SU-DHL-6 (cell line): Measurements from ENCODE around the gene NEK6.

Experiments
- CTCF ChIP-seq: fragments of 200-600 bp; sonication (generic); IDR thresholded peaks from one replicate; pipeline ENCODE4 v1.5.1; 2017; ENCODE audit warnings: antibody characterized with exemption, mild to moderate bottlenecking, low read length, moderate library complexity; ENCODE audit not compliant: insufficient read depth, poor library complexity, severe bottlenecking
- EZH2phosphoT487 ChIP-seq: fragments of 200-600 bp; sonication (generic), shearing (Covaris generic); conservative IDR thresholded peaks from 2 replicates; pipeline ENCODE4 v1.6.1; 2018; ENCODE audit warnings: mild to moderate bottlenecking, antibody characterized with exemption, low read length, moderate library complexity, mixed read lengths

DNA sequence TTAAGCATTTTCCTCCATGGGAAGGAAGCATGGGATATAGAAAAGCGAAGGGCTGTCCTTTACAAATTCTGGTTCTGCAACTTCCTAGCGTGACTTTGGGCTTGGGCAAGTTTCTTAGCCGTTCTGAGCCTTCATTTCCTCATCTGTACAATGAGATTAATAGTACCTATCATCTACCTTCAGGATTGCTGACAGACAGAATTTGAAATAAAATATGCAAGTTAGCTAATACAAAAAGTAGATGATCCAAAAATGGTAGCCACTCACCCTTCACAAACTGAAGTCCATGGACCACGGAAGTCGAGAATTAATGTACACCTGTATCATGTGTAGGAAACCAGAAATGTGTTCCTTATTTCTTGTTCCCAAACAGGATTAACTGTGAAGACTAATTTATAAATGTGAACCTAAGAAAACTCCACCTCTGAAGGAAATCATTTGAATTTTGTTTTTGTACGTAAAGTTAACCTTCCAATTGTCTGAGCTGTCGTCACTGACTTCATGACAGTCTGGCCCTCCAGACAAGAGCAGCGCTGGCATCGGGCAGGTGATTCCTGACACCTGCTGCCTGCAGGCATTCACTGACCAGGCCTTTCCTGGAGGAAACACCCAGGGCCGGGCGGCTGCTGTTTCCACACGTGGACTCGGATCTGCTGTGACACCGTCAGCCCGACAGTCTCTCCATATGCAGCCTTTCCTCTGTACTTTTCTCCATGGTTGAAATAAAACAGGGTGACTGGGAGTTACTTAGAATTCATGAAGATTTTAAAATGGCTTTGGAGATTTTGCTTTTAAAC is 94.1 kb downstream of the NEK6 start:
- TF ChIP-seq CTCF, result no peak
- no peak for TF ChIP-seq EZH2phosphoT487
